Body of pancreas (tissue), 4 donors: ENCODE data around the gene PLA2G4B.
"Not testable (repeated sequence)": the region's sequence is repeated elsewhere in the genome, so short reads cannot be mapped to it uniquely, and the experiment has no call there.

ENCODE experiments used
- CTCF ChIP-seq, 7 experiments: fragments of 450-650 bp in 4 of 7; fragments of 200-600 bp in 3 of 7; sonication (generic) in 3 of 7; IDR thresholded peaks; one replicate each; pipeline ENCODE4 v1.5.1; 2016 to 2019; ENCODE audit warnings: antibody characterized with exemption in 7 of 7
- POLR2A ChIP-seq, 3 donors: fragments of 450-650 bp; IDR thresholded peaks; one replicate each; pipeline ENCODE4 v1.6.1; 2016; ENCODE audit warnings: antibody characterized with exemption in 3 of 3, mild to moderate bottlenecking in 2 of 3

GRCh38 chr15:41831291-41831690 is 7.4 kb upstream of the PLA2G4B start:
- TF ChIP-seq CTCF, POLR2A (IDR thresholded peaks at IDR 0.05): not testable (repeated sequence)
